HG03457 (cell line): ENCODE measurements around the gene ACP2.

ENCODE experiments used
- ATAC-seq: cut with Tn5 transposase; IDR thresholded peaks from one replicate; pipeline ENCODE4 v1.9.1; 2021; ENCODE audit warnings: moderate number of reproducible peaks; ENCODE audit not compliant: unreplicated experiment

The ACP2 gene

GRCh38 chr11:47269002-47269828, 20.6 kb upstream of the ACP2 start:
- peak; percentile 36 for ATAC-seq

- no peak for ATAC-seq
Measured at GRCh38 chr11:47268448-47269001, 19.9 kb upstream of the ACP2 start.

- ATAC-seq, result no peak
Measured at GRCh38 chr11:47267876-47268275, 19.3 kb upstream of the ACP2 start.

GRCh38 chr11:47264521-47264920, 15.9 kb upstream of the ACP2 start:
- ATAC-seq, result no peak

- no peak for ATAC-seq
Measured at GRCh38 chr11:47264119-47264518, 15.5 kb upstream of the ACP2 start.

- ATAC-seq, result no peak
Measured at GRCh38 chr11:47261291-47261800, 12.7 kb upstream of the ACP2 start.

- no peak for ATAC-seq
Measured at GRCh38 chr11:47260366-47260765, 11.8 kb upstream of the ACP2 start.

GRCh38 chr11:47259232-47259977, 10.8 kb upstream of the ACP2 start:
- no peak for ATAC-seq

GRCh38 chr11:47258317-47258902, 9.8 kb upstream of the ACP2 start:
- no peak for ATAC-seq

GRCh38 chr11:47257517-47258316, 9.1 kb upstream of the ACP2 start, which contains the start of gene NR1H3:
Gene NR1H3, plus strand, starts transcription at chr11:47257996. Its CDS starts 1,221 bp downstream, at chr11:47259217.
- ATAC-seq, result no peak

GRCh38 chr11:47257177-47257516, 8.5 kb upstream of the ACP2 start:
- no peak for ATAC-seq

- no peak for ATAC-seq
Measured at GRCh38 chr11:47256374-47256773, 7.8 kb upstream of the ACP2 start.

GRCh38 chr11:47254386-47254785, 5.8 kb upstream of the ACP2 start:
- no peak for ATAC-seq

GRCh38 chr11:47253660-47254059, 5.0 kb upstream of the ACP2 start:
- ATAC-seq, result no peak

- no peak for ATAC-seq
Measured at GRCh38 chr11:47251751-47252150, 3.1 kb upstream of the ACP2 start.

GRCh38 chr11:47249378-47249715, 733 bp upstream of the ACP2 start:
- ATAC-seq, result no peak

GRCh38 chr11:47248304-47248663, 330 bp downstream of the ACP2 start:
- ATAC-seq, result no peak

- no peak for ATAC-seq
Measured at GRCh38 chr11:47247502-47247901, 1.1 kb downstream of the ACP2 start.

- no peak for ATAC-seq
Measured at GRCh38 chr11:47245611-47246357, 2.8 kb downstream of the ACP2 start.
